CD4-positive, alpha-beta T cell treated with Interleukin-10 for 1 hour (primary cell): ENCODE measurements around the gene IL1A.

Source experiments
- DNase-seq: peaks from one replicate; pipeline ENCODE4 v3.0.0-alpha.2; 2020

The IL1A gene

GRCh38 chr2:112757265-112757664 lies 27.0 kb downstream of the IL1A start:
- no peak for DNase-seq

DNA sequence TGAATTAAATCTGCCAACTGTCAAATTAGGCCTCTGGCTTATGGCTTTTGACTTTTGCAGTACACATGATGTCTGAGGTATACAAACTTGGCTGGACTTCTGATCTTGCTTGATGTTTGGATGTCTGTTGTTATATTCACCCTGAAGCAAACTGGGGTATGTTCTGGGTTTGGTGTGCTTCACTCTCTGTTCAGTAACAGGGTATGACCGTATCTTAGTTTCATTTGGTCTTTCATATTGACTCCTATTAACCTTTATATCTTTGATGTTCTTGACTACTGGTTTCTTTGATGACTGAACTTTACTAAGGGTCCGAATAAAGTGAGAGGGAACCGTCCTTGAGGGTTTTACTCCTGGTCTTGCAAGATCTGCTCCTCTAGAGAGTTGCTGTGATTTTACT lies 28.1 kb downstream of the IL1A start:
- no peak for DNase-seq

DNA sequence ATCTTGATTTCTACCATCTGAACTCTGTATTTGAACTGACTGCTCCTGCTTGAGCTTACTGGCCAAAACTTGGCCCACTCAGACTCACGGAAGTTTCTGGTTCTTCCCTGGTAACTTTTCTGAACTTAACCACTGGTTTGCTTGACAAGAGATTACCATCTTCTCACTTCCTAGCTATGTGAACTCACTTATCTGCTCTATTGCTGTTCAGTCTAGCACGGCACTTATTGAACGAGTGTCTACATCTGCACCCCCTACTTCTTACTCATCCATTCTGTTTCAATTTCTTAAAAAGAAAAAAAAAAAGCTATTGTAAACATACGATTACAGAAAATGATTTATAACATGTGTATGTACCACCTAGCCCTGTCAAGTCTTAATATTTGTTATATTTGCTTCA lies 28.8 kb downstream of the IL1A start:
- DNase-seq: no peak

DNA sequence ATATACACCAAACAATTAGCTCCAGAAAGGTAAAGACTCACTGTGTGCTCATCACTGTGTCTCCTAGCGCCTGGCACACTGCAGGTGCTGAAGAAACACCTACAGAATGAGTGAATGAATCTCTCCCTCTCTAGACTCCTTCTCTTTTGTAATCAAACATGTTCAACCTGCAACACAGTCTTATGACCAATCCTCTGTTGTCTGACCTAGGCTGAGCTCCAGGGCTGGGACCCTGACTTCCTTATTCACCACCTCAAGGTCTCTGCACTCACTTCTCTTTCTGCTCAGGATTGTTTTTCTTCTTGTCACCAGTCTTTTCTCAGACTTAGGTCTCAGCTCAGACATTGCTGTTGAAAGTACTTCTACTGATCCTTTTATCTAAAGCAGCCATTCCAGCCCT lies 29.7 kb downstream of the IL1A start:
- no peak for DNase-seq

- no peak for DNase-seq
Measured at GRCh38 chr2:112752667-112753066, 31.6 kb downstream of the IL1A start.

GRCh38 chr2:112751451-112752197 lies 32.7 kb downstream of the IL1A start:
- DNase-seq: no peak

GRCh38 chr2:112750560-112750843 lies 33.8 kb downstream of the IL1A start:
- DNase-seq: no peak

- DNase-seq: peak; percentile 85
Measured at GRCh38 chr2:112749755-112750559, 34.3 kb downstream of the IL1A start.

DNA sequence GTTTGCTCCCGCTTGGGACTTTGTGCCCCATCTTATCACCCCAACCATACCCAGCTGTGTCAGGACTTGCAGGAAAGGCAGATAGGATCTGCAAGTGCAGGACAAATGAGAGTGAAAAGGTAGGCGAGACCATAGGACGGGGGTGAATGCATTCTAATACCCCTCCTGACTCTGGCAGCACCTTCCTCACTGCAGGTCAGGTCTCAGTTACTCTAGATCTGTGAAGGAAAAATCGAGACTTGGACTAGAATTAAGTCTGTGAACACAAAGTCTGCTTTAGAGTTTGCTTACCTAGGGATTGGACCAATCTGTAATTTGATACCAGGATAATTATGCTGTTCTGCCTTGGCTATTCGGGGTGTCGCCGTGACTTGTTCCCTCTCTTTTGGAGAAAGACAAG lies 43.8 kb downstream of the IL1A start:
- DNase-seq: no peak

GRCh38 chr2:112737542-112738232 lies 46.6 kb downstream of the IL1A start:
- no peak for DNase-seq

DNA sequence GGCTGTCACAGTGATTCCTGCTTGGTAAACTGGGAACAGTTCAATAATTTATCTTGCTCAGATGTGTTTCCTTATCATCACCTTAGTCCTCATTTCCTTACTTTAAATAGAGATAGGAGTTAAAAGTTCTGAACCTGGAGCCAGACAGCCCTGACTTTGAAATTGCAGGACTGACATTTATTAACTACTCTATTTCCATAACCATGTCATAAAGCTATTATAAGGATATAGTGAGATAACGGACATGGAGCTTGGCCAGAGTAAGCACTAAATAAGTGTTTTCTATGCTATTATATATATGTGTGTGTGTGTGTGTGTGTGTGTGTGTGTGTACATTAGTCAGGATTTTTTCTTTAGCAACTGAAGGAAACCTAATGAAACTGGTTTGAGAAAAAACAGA lies 50.4 kb downstream of the IL1A start:
- no peak for DNase-seq

- DNase-seq: no peak
Measured at GRCh38 chr2:112733456-112733855, 50.8 kb downstream of the IL1A start.

GRCh38 chr2:112731479-112731878 lies 52.8 kb downstream of the IL1A start:
- DNase-seq: no peak

- DNase-seq: no peak
Measured at GRCh38 chr2:112730791-112731190, 53.5 kb downstream of the IL1A start.

DNA sequence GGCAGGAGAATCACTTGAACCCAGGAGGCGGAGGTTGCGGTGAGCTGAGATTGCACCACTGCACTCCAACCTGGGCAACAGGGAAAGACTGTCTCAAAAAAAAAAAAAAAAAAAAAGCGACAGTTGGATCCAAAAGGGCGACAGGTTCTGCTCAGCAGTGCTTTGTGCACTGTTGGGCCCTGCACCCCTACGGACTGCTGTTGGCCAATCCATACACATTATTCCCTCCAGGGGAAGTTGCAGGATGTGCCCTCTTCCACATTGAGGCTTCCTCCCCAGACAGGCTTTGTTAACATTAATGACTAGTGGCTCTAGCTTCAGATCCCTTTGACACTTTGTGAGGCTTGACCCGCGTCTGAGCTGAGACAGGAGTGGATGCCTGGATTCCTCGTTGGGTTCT lies 54.1 kb downstream of the IL1A start:
- no peak for DNase-seq

DNA sequence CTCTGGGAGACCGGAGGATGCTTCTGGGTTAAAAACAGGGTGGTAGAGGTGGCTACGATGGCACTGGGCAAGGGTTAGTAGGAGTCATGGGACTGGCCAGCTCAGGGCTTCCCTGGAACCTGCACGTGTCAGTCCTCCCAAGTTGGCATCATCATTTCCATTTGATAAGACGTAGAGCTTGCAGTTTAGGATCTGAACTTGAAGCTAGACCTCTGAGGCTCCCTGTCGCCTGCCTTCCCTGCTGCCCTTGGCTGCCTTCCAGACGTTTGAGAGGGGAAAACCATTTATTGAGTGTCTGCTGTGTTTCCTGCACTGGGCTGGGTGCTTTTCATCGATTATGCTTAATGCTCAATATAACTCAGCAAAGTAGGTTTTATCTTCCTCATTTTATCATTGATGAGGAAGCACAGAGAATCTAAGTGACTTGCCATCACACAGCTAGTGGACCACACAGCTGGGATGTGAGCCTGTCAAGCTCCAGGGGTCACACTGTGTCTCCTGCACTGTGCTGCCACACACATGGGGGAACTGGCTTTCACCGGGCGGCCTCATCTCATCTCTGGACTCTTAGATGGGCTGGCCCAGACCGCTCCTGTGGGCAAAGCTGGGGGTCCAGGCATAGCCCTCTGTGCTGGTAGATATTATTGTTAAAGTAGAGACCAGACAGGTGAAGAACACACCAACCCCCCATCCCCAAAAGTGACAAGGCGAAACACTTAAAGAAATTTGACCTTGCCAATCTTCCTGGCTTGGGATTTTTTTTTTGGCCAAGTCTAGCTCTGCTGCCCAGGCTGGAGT lies 55.7 kb downstream of the IL1A start:
- DNase-seq: no peak

GRCh38 chr2:112728029-112728362 lies 56.3 kb downstream of the IL1A start:
- DNase-seq: no peak

DNA sequence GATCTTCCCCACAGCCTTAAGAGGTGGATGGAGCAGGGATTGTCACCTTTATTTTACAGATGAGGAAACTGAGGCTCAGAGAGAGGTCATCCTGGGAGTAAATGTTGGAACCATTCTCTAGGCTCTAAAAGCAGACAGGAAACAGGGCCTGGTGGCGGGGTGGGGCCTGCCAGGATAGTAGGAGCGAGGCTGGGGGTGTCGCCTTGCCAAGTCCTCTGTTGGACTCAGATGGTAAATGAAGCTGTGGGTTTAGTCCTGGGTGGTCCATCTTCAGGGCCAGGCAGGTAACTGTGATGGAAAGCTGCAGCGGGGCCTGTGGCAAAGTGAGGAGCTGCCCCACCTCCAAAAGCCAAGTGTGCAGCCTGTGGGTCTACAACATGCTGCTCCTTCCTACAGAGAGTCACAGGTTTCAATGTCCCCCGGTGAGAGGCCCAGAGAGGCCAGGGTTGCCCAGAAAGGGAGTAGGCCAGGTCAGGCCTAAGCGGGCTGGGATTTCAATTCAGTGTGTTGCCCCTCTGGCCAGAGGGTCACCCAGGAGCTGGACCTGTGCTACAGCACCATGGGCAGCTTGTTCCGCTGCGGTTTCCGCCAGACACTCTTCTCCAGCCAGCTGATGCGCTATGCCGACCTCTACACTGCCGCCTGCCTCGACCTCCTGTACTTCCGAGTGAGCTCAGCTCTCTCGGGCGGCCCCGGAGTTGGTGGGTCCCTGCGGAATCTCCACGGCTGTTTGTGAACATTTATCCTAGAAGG lies 56.8 kb downstream of the IL1A start:
- no peak for DNase-seq

GRCh38 chr2:112726487-112727190 lies 57.7 kb downstream of the IL1A start:
- peak; percentile 90 for DNase-seq

DNA sequence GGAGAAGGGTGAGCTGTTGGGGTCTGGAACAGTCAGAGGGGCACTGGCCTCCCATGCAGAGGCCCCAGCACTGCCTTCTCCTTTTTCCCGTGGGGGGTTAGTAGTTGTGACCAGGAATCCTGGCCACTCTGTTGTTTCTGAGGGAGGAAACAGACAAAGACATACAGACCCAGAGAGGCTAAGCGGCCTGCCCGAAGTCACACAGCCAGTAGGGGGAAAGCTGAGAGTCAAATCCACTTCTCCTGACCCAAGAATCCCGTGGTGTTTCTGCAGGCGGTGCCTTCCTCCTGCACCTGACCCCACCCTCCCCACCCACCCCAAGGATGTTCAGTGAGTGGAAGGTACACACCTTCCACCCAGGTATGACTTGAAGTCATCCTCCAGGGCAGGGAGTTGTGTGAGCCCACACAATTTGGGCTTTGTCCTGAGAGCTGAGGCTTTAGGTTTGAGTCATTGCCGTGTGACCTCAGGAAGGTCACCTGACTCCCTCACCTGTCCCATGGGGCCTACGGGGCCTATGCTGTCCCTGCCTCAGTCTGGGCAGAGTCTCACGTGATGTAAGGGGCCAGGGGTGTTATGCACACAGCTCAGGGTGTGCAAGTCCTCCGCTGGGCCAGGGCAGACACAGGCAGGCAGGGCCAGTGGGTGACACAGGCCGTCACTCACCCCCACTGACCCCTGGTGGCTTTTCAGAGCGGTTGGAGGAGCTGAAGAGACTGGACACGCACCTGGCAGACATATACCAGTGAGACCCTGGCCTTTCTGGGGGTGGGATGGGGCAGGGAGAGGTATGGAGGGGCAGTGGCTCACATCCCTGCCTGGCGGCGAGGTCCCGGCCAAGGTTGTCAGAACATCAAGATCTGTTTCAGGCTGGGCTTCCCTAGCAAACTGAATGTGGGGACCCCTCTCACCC lies 58.5 kb downstream of the IL1A start:
- DNase-seq: no peak
